NCI-H446 (cell line): ENCODE results near the gene PRPSAP1.

Source experiments
- DNase-seq, 2 experiments: peaks; one replicate each; lab custom pipeline; 2025; lab: John Stamatoyannopoulos, UW

The PRPSAP1 gene, protein sequence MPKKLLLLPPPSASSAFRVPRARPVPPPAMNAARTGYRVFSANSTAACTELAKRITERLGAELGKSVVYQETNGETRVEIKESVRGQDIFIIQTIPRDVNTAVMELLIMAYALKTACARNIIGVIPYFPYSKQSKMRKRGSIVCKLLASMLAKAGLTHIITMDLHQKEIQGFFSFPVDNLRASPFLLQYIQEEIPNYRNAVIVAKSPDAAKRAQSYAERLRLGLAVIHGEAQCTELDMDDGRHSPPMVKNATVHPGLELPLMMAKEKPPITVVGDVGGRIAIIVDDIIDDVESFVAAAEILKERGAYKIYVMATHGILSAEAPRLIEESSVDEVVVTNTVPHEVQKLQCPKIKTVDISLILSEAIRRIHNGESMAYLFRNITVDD

DNA sequence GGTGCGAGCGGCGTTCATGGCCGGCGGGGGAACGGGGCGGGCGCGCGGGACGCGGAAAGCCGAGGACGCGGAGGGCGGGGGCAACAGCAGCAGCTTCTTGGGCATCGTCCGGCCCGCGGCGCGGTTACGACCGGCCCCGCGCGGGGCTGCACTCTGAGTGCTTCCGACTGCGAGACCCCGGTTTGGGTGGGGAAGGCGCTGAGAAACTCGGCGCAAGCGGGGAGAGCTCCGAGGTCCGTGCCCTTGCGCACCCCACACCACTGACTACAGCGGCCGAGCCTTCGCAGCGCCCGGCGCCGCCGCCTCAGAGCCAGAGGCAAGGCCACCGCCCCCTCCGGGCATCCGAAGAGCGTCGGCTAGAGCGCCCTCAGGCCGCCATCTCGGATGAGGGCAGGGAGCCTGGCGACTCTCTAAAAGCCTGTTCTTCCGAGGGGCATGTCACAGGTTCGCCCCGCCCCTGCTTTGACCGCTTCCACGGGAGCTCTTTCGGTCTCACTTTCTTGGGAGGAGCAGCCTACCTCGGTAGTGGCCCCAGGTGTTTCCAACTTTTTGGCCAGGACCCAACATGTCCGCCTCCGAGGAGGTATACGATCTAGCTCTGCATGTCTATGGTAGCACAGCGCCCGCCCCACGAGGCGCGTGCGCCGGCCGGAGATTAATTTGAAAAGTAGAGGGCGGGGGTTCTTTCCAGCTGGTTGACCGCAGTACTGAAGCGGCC is at the start of gene PRPSAP1:
PRPSAP1 (minus strand) TSS at position 318 of the 718 bp plus-strand sequence; CDS start at position 105, 213 bp downstream.
- DNase-seq, result peak; percentile 91 to 95

DNA sequence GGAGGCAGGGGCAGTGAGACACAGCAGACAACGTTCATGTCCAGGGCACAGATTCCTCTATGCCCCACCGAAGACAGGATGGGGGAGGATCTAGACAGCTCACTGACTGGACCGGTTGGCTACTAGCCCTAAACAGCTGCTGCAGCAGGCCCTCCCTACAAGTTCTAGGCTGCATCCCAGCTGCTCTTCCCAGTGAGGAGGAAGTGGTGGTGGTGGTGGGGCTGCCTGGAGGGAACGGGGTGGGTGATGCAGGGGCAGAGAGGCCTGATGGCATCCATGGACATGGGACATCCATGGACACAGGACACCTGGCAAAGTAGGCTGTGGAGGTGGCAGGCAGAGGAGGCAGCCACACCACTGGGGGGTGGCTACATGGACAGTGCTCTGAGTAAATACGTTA is 49.0 kb upstream of the PRPSAP1 start:
- DNase-seq, result no peak

DNA sequence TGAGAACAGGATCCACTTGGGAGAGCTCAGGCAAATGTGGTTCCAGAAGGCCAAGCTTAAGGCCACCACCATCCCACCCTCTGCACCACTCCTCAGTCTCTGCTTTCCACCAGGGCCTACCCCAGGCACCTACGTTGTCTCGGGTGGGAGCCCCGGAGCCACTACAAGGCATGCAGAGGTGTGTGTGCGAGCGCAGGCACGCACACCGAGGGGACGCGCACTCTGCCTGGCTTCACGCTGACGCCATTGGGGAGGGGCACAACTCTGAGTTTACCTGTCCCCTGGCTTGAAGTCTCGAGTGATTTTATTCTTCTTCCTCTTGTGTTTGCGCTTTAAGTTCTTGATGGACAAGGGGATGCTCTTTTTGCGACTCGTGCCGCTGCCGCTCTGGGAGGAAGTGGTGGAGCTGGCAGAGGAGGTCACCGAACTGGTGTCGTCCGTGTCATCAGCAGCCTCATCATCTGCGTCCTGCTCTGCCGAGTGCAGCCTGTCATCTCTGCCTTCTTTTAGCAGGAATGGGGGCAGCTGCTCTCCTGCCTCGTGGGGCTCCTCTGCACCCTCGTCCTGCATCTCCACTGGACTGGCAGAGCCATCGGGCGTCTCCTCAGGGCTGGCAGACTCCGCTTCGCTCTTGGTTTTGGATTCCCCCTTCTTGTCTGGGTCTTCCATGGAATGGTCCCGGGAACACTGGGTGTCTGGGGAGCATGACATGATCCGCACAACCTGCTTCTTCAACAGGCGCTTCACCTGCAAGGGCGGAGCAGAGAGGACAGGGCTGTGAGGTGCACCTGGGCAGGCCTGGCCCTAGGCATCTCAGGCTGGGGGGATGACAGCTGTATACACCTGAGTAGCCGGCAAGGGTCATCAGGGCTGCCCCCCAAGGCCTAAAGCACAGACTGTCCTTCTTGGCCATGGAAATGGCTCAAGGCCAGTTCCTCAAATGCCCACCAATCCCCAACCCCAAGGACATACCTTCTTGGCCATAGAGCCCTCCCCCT is 45.8 kb upstream of the PRPSAP1 start:
- DNase-seq, result no peak

DNA sequence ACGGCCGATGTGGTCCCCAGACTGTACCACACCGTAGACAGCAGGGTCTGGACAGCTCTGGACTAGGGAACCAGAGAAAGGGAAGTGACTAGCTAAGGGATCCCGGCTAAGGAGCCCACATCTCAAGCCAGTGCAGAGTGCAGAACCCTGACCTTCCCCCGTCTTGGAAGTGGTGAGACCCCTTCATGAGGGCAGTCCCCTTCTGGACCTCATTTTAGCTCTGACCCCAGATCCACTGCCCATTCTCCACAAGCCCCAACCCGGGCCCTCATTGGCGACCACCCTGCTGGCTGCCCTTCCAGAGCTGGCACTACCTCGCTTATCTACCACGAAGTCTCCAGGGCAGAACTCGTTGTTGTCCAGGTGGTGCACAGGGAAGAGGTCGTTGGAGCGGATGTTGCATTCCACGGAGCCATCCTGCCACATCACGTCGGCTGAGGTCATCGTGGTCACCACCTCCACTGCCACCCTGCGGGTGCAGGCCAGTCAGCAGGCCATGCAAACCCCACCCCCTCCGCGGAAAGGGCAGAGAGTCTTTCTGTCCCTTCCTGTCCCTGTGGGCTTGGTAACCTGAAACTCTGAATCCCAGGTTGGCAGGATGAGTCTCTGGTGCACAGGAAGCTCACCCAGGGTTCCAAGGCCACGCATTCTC is 44.9 kb upstream of the PRPSAP1 start:
- no peak for DNase-seq

DNA sequence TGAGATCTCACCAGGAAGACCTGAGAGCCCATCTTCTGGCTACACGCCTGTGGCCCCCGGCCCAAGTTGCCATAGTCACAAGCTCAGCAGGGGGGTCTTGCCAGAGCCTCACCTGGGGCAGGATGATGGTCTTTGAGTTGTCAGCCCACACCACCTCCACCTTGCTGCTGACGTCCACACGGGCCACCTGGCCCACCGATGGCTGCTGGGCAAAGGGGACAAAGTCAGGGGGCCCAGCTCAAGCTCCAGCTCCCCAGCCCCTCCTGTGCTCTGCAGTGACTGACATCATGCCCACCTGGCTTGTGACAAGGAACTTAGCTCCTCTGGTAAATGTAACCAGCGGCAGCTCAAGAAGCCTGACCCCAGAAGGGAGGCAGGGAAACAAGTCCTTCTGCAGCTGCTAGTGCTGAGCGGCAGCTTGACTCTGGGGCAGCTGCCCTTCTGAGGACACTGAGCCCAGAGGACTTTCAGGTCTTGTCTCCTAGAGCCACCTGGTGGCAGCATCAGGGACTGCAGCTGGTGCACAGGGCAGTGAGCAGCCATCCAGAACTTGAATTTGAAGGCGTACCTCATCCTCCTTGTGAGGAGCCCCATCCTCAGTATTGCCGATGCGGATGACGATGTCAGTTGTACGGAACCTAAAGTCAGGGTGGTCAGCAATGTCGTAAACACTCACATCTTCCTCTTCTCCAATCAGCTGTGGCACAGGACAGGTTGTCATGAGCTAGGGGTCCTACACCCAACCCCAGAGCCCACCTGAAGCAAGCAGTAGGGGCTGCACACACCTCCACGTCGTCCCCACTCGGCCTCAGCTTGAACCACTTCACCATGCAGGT is 44.2 kb upstream of the PRPSAP1 start:
- DNase-seq, result peak; percentile 58 to 85

DNA sequence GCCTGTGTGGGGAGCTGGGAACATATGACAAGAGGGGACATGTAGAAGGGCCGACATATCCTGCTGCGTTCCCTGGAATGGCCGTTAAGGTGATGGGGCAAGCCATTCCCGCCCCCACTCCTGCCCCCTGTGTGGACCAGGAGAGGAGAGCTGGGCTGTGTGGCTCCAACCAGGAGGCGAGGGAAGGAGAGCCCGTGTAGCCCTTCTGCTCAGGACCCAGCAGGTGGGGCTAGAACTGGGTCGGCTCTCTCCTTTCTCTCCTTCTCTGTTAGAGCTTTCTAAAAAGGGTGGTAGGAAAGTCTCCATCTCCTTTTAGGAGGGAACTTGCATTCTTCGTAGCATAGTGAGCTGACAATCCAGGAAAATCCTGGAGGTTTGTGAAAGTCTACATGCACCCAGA is 43.5 kb upstream of the PRPSAP1 start:
- no peak for DNase-seq

DNA sequence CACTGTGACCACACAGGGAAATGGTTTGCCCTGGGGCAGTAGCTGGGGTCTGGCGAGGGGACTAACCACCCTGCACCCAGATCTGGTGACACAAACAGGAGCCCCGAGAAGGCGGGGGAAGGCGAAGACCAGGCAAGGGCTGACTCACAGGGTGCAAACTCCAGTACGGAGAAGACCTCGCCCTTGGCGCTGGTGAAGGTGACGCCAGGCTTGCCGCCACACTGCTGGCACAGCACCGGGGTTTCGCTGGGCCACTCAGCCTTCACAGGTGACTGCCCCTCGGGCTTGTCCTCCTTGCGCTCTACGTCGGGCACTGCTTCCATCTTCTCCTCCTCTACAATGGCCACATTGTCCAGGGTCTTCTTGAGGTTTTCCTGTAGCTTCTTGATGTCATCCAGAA is 42.3 kb upstream of the PRPSAP1 start:
- DNase-seq, result no peak

DNA sequence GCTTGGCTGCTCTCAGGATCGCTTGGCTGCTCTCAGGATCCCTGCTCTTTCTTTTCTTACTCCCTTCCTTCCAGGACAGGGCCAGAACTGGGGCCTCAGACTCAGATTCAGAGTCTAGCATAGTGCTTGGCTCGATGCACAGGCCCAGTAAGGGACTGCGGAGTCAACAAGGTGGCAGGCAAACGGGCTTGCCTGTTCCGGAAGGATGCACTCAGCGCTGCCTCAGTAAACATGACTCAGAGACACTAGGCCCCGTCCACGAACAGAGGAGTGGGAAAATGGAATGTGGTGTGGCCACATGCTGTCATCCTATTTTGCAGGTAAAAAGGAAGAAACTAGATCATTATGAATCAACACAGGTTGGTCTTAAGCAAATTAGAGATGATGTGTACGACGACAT is 40.5 kb upstream of the PRPSAP1 start:
- DNase-seq, result no peak

DNA sequence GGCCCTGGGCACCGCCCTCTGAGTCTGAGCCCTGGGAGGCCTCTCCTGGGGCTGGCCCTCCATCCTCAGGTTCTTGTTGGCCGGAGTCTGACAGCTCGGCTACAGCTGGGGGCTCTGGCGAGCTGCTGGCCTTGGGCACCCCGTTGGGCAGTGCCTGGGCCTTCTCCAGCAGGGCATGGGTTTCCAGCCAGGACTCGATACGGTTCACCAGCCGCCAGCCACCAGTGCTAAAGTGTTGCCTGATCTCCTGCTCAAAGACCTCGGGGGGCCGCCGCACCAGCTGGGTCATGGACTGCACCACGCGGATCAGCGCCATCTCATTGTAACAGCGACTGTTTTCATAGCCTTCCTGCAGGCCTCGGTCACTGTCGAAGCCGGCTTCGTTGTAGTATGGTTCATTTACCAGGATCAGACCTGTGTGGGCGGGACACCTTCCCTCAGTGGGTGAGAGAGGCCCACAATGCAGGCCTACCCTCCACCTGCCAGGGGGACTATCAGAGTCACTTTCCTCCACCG is 37.5 kb upstream of the PRPSAP1 start:
- no peak for DNase-seq

DNA sequence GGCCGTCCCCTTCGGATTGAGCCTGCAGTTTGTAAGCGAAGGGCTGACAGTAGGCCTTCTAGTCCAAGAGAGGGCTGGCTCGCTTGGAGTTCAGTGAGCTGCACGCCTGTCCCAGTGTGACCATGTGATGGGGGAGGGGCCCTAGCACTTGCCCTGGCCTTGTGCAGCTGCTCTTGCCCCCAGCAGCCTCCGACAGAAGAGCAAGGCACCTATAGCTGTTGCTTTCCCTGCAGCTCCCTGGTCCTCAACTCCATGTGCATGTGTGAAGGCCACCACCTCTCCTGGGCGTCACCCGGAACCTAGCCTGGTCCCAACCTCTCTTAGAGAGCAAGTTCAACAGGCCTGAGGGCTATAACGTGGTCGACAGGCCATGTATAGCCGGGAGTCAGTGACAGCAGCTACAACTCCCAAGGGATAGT is 36.3 kb upstream of the PRPSAP1 start:
- no peak for DNase-seq

DNA sequence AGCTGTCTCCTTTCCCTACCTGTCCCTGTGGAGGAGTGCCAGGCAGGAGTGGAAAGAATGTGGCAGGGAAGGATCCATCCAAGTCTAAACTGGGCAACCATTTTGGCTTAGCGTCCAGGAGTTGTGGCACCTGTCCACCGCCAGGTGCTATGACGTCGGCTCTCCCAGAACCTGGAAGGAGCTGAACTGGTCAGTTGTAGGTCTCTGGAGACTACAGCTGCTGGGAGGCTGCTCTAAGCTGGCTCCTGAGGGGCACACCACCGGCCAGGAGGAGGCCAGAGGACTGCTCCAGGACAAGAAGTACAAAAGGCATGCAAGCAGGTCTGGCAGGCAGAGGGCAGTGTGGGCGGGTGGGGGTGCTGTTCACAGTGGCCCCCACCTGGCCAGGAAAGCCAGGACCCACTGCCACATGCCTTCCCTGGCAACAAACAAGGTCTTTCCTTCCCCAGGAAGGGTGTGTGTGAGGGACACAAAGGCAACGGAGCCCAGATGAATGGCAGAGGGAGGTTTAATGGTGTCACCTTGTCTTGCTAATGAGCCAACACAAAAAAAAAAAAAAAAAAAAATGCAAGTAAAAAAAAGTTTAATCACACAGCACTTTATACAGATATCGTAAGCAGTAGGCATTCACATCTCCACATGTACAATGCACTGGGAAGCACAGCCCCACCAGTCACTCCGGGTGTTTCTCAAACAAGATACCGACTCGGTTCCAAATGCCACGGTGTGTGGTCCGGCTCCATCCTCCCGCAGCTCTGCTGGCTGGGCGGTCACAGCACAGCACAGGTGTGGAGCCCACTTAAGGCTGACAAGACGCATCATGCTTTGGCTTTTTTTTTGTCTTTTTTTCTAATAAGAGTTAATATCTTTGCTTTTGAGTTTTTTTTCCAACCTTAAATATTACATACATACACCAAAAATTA is 35.5 kb upstream of the PRPSAP1 start:
- no peak for DNase-seq

DNA sequence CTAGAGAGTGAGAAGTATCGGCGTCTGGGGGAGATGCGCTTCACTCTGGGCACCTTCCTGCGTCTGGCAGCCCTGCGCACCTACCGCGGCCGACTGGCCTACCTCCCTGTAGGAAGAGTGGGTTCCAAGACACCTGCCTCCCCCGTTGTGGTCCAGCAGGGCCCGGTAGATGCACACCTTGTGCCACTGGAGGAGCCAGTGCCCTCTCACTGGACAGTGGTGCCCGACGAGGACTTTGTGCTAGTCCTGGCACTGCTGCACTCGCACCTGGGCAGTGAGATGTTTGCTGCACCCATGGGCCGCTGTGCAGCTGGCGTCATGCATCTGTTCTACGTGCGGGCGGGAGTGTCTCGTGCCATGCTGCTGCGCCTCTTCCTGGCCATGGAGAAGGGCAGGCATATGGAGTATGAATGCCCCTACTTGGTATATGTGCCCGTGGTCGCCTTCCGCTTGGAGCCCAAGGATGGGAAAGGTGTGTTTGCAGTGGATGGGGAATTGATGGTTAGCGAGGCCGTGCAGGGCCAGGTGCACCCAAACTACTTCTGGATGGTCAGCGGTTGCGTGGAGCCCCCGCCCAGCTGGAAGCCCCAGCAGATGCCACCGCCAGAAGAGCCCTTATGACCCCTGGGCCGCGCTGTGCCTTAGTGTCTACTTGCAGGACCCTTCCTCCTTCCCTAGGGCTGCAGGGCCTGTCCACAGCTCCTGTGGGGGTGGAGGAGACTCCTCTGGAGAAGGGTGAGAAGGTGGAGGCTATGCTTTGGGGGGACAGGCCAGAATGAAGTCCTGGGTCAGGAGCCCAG is 33.5 kb upstream of the PRPSAP1 start:
- DNase-seq, result no peak

DNA sequence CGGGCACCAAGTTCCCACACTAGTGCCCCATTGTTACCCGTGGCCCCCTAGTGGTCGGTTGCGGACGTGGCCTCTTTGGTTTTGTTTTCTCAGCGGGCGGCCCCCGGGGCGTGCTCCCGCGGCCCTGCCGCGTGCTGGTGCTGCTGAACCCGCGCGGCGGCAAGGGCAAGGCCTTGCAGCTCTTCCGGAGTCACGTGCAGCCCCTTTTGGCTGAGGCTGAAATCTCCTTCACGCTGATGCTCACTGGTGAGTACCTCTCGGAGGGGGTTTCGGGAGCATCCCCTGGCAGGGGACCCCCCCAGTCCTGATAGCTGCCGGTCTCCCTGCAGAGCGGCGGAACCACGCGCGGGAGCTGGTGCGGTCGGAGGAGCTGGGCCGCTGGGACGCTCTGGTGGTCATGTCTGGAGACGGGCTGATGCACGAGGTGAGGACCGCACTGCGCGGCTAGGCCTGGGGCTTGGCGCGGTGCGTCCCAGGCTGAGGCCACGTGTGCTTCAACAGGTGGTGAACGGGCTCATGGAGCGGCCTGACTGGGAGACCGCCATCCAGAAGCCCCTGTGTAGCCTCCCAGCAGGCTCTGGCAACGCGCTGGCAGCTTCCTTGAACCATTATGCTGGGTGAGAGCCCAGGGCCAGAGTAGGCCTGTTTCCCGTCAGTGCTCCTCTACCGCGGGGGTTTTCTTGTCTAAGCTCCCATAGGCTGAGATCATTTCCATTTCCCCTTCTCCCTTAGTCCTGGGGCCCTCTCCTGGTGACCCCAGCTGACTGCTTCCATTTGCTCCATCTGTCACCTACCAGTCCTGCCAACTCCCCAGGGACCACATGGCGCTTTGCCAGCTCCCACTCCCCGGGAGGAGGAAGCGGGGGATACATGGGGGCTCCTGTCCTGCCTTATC is 32.4 kb upstream of the PRPSAP1 start:
- DNase-seq, result peak in 1 of 2 experiments; percentile 48

DNA sequence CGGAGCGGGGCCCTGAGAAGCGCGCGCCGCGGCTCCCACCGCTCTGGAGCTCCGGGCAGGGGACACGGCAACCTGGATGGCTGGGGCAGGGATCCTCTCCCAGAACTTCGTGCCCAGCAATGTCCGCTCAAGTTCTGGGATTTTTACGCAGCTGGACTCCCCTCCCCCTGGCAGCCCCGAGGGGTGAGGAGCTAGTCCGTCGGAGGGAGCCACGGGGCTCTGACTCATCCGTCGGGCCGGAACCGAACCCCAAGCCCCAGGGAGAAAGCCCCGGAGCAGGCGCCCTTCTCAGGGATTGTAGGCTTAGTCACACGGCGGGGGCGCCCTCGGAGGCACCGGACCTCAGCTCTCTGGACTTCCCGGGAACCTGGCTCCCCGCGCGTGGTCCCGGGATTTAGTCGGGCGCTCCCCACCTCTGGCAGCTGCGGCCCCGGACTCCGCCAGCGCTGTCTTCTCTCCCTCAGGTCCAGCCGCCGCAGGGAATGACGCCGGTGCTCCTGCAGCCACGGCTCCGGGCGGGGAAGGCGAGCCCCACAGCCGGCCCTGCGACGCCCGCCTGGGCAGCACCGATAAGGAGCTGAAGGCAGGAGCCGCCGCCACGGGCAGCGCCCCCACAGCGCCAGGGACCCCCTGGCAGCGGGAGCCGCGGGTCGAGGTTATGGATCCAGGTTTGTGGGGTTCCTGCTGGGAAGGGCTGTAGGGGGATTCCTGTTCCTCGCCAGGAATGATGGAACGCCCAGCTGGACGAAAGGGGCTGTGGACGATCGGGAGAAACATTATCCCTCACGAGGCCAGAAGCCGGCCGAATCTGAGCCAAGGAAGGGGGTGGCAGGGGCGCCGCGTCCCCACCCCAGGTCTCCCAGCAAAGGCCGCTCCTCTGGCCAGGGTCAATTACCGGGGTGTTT is 31.5 kb upstream of the PRPSAP1 start:
- no peak for DNase-seq

DNA sequence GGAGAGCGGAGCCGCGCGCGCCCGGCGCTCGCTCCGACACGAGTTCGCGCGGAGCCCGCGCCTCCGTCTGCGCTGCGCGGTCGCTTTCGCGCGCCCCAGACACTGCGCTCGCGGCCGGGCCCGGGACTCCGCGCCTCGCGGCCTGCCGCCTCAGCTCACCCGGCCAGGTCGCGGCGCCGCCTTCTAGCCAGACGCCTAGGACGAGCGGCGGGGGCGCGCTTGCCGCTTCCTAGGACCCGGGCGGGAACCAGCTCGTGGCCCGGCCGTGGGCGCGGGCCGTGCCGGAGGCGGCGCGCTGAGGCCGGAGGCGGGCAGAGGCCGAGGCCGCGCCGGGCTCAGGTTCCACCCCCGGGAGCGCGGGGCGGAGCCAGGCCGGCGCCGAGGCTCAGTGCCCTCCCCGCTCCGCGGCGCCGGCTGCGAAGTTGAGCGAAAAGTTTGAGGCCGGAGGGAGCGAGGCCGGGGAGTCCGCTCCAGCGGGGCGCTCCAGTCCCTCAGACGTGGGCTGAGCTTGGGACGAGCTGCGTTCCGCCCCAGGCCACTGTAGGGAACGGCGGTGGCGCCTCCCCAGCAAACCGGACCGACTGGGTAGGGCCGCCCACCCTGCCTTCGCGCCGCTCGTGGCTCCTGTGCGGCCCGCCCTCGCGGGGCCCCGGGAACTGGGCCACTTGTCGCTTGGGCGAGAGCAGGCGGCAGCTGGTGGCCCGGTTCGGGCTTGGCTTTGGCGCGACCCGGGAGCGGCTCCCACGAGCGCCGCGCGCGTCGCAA is 30.7 kb upstream of the PRPSAP1 start, which contains the start of gene SPHK1:
SPHK1 (plus strand) TSS at position 388 of the 765 bp plus-strand sequence. CDS start 1,036 bp downstream, outside the sequence.
- DNase-seq, result peak in 1 of 2 experiments; percentile 84
